ENCODE data around the gene NWD2. TPM values are rescaled to one million over a fixed set of nuclear protein-coding genes. Genes with fewer than 3 reads are reported as not detected.
A peak's percentile ranks its signal among the peaks of the same experiment; 100 is the strongest.

The NWD2 gene
- total RNA-seq, 1 experiment from 2014 or later = not detected

DNA sequence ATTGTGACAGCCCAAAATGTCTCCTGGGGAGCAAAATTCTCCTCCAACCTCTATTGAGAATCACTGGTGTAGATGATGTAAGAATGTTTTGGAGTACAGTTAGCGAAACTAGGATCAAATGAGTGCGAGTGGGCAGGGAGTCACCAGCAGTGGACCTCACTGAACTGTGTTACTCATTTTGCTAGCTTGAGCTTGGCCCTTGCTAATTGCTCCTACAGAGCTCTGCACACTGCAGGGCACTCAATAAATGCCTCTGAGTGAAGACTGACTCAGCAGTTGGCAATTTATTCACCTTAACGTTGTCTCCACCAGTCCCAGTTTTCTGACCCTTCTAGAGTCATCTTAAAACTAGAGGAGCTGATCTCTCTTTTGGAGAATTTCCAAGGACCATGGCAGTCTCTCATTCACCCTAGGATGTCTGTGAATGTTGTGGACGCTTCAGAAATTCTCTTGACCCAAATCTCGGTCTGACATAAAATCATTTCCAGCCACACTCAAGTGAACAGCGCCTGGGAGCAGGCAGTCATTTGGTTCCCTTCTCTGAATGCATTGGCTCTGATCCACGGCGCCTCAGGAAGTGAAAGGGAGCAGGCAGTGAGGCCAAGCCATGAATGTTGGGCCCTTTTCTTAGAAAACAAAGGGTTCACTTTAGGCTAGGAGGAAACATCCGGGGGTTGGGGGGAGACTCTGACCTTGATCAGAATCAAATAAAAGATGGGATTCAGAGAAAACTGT, 148.1 kb downstream of the NWD2 start:
- H3K27ac ChIP-seq (ENCODE audit: low read depth, low read length) = no peak overlapping the region
- no peaks in the 10 kb centered on the region for H3K36me3 ChIP-seq (ENCODE audit: control insufficient read depth in 1 of 2, insufficient read depth in 2 of 2, low read length in 2 of 2)
- intact Hi-C loops (cut with micrococcal nuclease) = no loop called here
- peak overlapping the region; percentile 43 for H3K4me2 ChIP-seq (ENCODE audit: low read length)
- TF ChIP-seq ZFX (IDR thresholded peaks at IDR 0.05) (no peak), SRF (IDR thresholded peaks at IDR 0.05; ENCODE audit: low read depth) (no peak), CEBPB (IDR thresholded peaks at IDR 0.05; ENCODE audit: low read depth) (no peak), POLR2AphosphoS5 (IDR thresholded peaks at IDR 0.05; ENCODE audit: low read depth, low read length) (no peak), YY1 (IDR thresholded peaks at IDR 0.05; ENCODE audit: extremely low read depth, insufficient replicate concordance, low read depth, low read length) (no peak), EZH2phosphoT487 (IDR thresholded peaks at IDR 0.05; ENCODE audit: borderline replicate concordance) (no peak), POLR2A (IDR thresholded peaks at IDR 0.05; ENCODE audit: borderline replicate concordance, extremely low read depth, insufficient read depth, insufficient read length) (no peak), CBX3 (IDR thresholded peaks at IDR 0.05; ENCODE audit: low read depth) (no peak), JUND (IDR thresholded peaks at IDR 0.05) (no peak), SIN3A (IDR thresholded peaks at IDR 0.05; ENCODE audit: low read depth) (no peak), EGR1 (IDR thresholded peaks at IDR 0.05; ENCODE audit: low read depth) (no peak), FOSL1 (IDR thresholded peaks at IDR 0.05; ENCODE audit: low read depth) (no peak), EZH2 (IDR thresholded peaks at IDR 0.05) (no peak)
- TF ChIP-seq, protein P1, sequence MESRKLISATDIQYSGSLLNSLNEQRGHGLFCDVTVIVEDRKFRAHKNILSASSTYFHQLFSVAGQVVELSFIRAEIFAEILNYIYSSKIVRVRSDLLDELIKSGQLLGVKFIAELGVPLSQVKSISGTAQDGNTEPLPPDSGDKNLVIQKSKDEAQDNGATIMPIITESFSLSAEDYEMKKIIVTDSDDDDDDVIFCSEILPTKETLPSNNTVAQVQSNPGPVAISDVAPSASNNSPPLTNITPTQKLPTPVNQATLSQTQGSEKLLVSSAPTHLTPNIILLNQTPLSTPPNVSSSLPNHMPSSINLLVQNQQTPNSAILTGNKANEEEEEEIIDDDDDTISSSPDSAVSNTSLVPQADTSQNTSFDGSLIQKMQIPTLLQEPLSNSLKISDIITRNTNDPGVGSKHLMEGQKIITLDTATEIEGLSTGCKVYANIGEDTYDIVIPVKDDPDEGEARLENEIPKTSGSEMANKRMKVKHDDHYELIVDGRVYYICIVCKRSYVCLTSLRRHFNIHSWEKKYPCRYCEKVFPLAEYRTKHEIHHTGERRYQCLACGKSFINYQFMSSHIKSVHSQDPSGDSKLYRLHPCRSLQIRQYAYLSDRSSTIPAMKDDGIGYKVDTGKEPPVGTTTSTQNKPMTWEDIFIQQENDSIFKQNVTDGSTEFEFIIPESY (IDR thresholded peaks at IDR 0.05; ENCODE audit: extremely low read depth, insufficient replicate concordance, low read length) = no peak
- TF ChIP-seq, protein P2, sequence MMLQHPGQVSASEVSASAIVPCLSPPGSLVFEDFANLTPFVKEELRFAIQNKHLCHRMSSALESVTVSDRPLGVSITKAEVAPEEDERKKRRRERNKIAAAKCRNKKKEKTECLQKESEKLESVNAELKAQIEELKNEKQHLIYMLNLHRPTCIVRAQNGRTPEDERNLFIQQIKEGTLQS (IDR thresholded peaks at IDR 0.05) = no peak
- TF ChIP-seq, protein P3, sequence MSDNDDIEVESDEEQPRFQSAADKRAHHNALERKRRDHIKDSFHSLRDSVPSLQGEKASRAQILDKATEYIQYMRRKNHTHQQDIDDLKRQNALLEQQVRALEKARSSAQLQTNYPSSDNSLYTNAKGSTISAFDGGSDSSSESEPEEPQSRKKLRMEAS (IDR thresholded peaks at IDR 0.05) = no peak
- TF ChIP-seq, protein P4, sequence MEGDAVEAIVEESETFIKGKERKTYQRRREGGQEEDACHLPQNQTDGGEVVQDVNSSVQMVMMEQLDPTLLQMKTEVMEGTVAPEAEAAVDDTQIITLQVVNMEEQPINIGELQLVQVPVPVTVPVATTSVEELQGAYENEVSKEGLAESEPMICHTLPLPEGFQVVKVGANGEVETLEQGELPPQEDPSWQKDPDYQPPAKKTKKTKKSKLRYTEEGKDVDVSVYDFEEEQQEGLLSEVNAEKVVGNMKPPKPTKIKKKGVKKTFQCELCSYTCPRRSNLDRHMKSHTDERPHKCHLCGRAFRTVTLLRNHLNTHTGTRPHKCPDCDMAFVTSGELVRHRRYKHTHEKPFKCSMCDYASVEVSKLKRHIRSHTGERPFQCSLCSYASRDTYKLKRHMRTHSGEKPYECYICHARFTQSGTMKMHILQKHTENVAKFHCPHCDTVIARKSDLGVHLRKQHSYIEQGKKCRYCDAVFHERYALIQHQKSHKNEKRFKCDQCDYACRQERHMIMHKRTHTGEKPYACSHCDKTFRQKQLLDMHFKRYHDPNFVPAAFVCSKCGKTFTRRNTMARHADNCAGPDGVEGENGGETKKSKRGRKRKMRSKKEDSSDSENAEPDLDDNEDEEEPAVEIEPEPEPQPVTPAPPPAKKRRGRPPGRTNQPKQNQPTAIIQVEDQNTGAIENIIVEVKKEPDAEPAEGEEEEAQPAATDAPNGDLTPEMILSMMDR (IDR thresholded peaks at IDR 0.05 in 2 of 3, conservative IDR thresholded peaks at IDR 0.05 in 1 of 3; ENCODE audit: borderline replicate concordance in 1 of 3, insufficient read depth in 1 of 3, low read depth in 2 of 3, low read length in 2 of 3) = no peak
- H3K27me3 ChIP-seq (ENCODE audit: insufficient read depth, low read length) = no peaks in the 10 kb centered on the region
- no TSS peak for BruUV-seq (replicated peaks)
- CTCF ChIA-PET = no interaction called here
- no peaks in the 10 kb centered on the region for H3K79me2 ChIP-seq (ENCODE audit: insufficient read depth, low read length)
- RAD21 ChIA-PET (ENCODE audit: low non-redundant PET in 1 of 2, low total read pairs in 2 of 2, uncharacterized antibody in 2 of 2, unreplicated experiment in 2 of 2) = no interaction called here
- no peak overlapping the region for H3K9ac ChIP-seq (ENCODE audit: low read length)
- H3K4me1 ChIP-seq (ENCODE audit: control insufficient read depth in 1 of 2, insufficient read depth in 2 of 2, low read length in 2 of 2) = peaks cover 0 to 14% of the 10 kb centered on the region in 2 experiments; a peak in 2 of 4 replicates
- H3K9me2 ChIP-seq (ENCODE audit: insufficient read depth) = no peaks in the 10 kb centered on the region
- H2AFZ ChIP-seq (ENCODE audit: low read depth, low read length, poor library complexity, severe bottlenecking) = peak overlapping the region; percentile 23
- POLR2A ChIA-PET = no interaction called here
- no peaks in the 10 kb centered on the region for H4K20me1 ChIP-seq (ENCODE audit: insufficient read depth)
- H3K9me3 ChIP-seq (ENCODE audit: control insufficient read depth in 1 of 2, insufficient read depth in 1 of 2, low read depth in 1 of 2, low read length in 2 of 2) = no peaks in the 10 kb centered on the region
- ATAC-seq = peak; percentile 53
- H3K4me3 ChIP-seq (replicated peaks in 1 of 2; ENCODE audit: low read depth in 1 of 2, low read length in 2 of 2) = no peak overlapping the region
- DNase-seq (ENCODE audit: low read depth, low spot score) = peak; percentile 23

All from HCT116 (cell line).